Lung (tissue), 12 donors: Measurements from ENCODE around the gene APC2. TPM values are rescaled to one million over a fixed set of nuclear protein-coding genes. Genes with fewer than 3 reads are reported as not detected.
"Not testable (repeated sequence)": the region's sequence is repeated elsewhere in the genome, so short reads cannot be mapped to it uniquely, and the experiment has no call there.

Source experiments
- ATAC-seq: fragments of 200-7000 bp; cut with Tn5 transposase; one replicate; pipeline ENCODE4 v1.9.1; 2020; ENCODE audit warnings: moderate number of reproducible peaks; ENCODE audit not compliant: insufficient read depth, low FRiP score
- DNase-seq, 3 donors: peaks; one replicate each; pipeline ENCODE4 v3.0.0-alpha.2; 2013 to 2017
- H3K27ac ChIP-seq, 2 donors: one replicate each; pipeline ENCODE4 v1.5.1; 2013; ENCODE audit warnings: mild to moderate bottlenecking in 2 of 2, moderate library complexity in 2 of 2, control low read depth in 1 of 2, inconsistent platforms in 1 of 2, low read depth in 1 of 2, low read length in 1 of 2
- H3K27me3 ChIP-seq, 3 donors: one replicate each; pipeline ENCODE4 v1.5.1; 2013; ENCODE audit warnings: low read length in 2 of 3; ENCODE audit not compliant: control insufficient read depth in 3 of 3, insufficient read depth in 3 of 3
- H3K36me3 ChIP-seq, 4 donors: one replicate each; pipeline ENCODE4 v1.5.1; 2013; ENCODE audit warnings: low read length in 4 of 4, mild to moderate bottlenecking in 1 of 4, moderate library complexity in 1 of 4; ENCODE audit not compliant: control insufficient read depth in 4 of 4, insufficient read depth in 4 of 4
- H3K4me1 ChIP-seq, 5 donors: one replicate each; pipeline ENCODE4 v1.5.1; 2013; ENCODE audit warnings: low read length in 5 of 5, mild to moderate bottlenecking in 2 of 5, moderate library complexity in 1 of 5; ENCODE audit not compliant: control insufficient read depth in 5 of 5, insufficient read depth in 5 of 5
- H3K4me3 ChIP-seq: one replicate; pipeline ENCODE4 v1.5.1; 2013; ENCODE audit warnings: mild to moderate bottlenecking, control low read depth, moderate library complexity
- H3K9ac ChIP-seq, 2 donors: one replicate each; pipeline ENCODE4 v1.5.1; 2013; ENCODE audit warnings: low read length in 2 of 2, control low read depth in 1 of 2; ENCODE audit not compliant: insufficient read depth in 1 of 2
- H3K9me3 ChIP-seq, 4 donors: one replicate each; pipeline ENCODE4 v1.5.1; 2013; ENCODE audit warnings: low read length in 3 of 4, mild to moderate bottlenecking in 1 of 4, moderate library complexity in 1 of 4; ENCODE audit not compliant: control insufficient read depth in 4 of 4, insufficient read depth in 3 of 4
- CTCF ChIP-seq: IDR thresholded peaks from 2 replicates; pipeline ENCODE4 v1.5.1; 2012; ENCODE audit warnings: mild to moderate bottlenecking; ENCODE audit errors: control extremely low read depth, extremely low read depth
- WGBS, 2 donors: extraction: QIAGEN DNeasy Blood & Tissue Kit; methylation state at CpG; one replicate each; pipeline ENCODE4 v1.1.7; 2013; 5-methylcytosine and 5-hydroxymethylcytosine counted together
- polyA plus RNA-seq, 2 donors: library from polyadenylated mRNA; stranded (reverse); fragments of 200-250 nt; gene quantifications; one replicate each; pipeline ENCODE4 v1.2.1, GENCODE V29; 2013
- total RNA-seq, 2 donors: library from RNA; depleted of rRNA in 1 of 2; stranded (reverse); fragments of >200 nt in 1 of 2; gene quantifications; one replicate each; pipeline ENCODE4 v1.2.1, GENCODE V29; 2014 to 2021
- donor health status: control.
- donor health status: control.
- donor health status: Bipolar disorder and iron deficiency.
- donor health status: healthy.
- donor health status: DM: yes; HTN: yes; CAD: no.

Gene APC2
- total and polyA plus RNA-seq, 4 donors, result 0.01 to 0.37 (median 0.10) TPM

DNA sequence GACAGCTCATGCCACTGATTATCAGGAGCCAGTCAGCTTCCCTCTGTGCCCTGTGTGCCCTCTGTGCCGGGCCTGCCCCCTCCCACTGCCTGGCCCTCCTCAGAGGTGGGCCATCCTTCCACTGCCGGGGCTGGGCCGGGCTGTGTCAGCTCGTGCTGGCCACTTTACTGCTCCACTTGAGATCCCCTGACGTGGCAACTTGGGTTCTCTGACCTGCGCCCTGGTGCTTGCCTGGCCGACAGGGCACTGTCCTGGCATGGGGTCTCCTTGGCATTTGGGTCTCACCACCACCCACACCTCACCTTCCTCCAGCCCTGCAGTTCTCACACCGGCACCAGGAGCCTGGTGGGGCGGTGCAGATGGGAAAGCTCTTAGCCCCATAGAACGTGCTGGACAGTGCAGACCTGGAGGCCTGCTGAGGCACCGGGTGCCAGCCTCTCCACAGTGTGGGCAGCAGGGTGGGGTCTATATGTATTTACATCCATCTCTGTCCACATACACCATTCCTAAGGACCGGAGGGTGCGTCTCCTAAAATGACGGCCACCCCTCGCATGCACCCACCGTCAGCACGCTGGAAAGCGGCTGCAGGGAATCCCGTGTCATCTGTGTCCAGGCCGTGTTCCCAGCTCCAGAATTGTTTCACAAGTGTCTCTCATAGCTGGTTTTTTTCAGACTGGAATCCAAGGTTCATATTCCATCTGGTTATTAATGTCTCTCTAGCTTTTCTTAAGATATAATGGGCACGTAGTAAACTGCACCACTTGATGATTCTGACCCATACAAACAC, 30.8 kb upstream of the APC2 start:
- 86 to 91% methylated on average over 21 of the region's 21 CpGs for WGBS, 2 donors
- Histone ChIP-seq H3K4me3 (no peak overlapping the region), H3K9me3 (no peaks in the 10 kb centered on the region), H3K9ac (no peak overlapping the region), H3K27me3 (no peaks in the 10 kb centered on the region), H3K27ac (no peak overlapping the region), H3K4me1 (peaks cover 14 to 27% (median 18%) of the 10 kb centered on the region in 5 donors), H3K36me3 (peaks cover 6 to 58% (median 17%) of the 10 kb centered on the region in 4 donors)
- ATAC-seq (no peak), DNase-seq (no peak)
- no peak for TF ChIP-seq CTCF

DNA sequence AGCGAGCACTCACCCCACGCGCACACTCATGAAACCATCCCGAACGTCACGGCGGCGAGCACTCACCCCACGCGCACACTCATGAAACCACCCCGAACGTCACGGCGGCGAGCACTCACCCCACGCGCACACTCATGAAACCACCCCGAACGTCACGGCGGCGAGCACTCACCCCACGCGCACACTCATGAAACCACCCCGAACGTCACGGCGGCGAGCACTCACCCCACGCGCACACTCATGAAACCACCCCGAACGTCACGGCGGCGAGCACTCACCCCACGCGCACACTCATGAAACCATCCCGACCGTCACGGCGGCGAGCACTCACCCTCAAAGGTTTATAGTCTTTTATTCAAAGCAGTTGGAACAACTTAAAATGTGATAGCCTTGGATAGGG, 29.8 kb upstream of the APC2 start:
- not testable (repeated sequence) for H3K9me3 ChIP-seq, H3K9ac ChIP-seq, H3K27ac ChIP-seq, H3K27me3 ChIP-seq, H3K4me3 ChIP-seq, DNase-seq, ATAC-seq
- H3K36me3 ChIP-seq, result peaks cover 6 to 67% (median 22%) of the 10 kb centered on the region in 4 donors
- H3K4me1 ChIP-seq, result peaks cover 14 to 25% (median 18%) of the 10 kb centered on the region in 5 donors
- 95 to 96% methylated on average over 26 to 28 of the region's 43 CpGs for WGBS, 2 donors

GRCh38 chr19:1420590-1420989, 29.3 kb upstream of the APC2 start:
- H3K36me3 ChIP-seq, result peaks cover 6 to 72% (median 25%) of the 10 kb centered on the region in 4 donors
- no peaks in the 10 kb centered on the region for H3K9me3 ChIP-seq
- 94 to 97% methylated on average over 15 of the region's 15 CpGs for WGBS, 2 donors
- DNase-seq (no peak), ATAC-seq (no peak)
- no peak overlapping the region for H3K4me3 ChIP-seq
- no peaks in the 10 kb centered on the region for H3K27me3 ChIP-seq
- H3K9ac ChIP-seq, result no peak overlapping the region
- peaks cover 11 to 21% (median 16%) of the 10 kb centered on the region in 5 donors for H3K4me1 ChIP-seq
- TF ChIP-seq CTCF, result no peak
- H3K27ac ChIP-seq, result no peak overlapping the region

DNA sequence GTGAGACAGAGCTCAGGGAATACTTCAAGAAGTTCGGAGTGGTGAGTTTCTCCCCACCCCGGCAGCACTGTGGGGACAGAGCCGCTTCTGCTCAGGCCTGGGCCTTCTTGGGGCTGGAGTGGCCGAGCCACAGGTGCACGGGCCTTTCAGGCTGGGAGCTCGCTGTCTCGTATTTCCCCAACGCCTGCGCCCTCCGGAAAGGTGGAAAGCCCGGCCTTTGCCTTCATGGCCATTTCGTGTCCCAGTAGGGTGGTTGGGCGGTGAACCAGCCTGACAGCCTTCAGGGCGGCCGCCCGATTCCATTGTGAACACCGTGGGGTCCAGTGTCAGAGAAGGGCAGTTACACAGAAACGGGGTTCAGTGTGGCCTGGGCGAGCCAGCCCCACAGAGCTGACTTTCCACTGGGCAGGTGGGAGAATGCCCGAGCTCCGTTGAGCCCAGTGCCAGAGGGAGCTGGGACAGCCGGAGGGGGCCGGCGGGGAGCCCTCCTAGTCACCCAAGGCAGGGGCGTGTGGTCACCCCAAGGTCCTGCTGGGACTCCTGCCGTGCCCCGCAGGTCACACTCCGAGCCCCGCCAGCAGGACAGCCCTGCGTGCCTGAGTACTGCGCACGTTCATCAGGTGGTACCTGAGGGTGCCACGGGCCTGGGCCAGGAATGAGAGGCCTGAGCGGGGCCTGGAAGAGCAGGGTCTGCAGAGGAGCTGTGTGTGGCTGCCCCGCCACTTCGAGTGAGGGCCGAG, 28.5 kb upstream of the APC2 start:
- WGBS, 2 donors, result 95 to 96% methylated on average over 34 to 37 of the region's 37 CpGs
- no peak overlapping the region for H3K27ac ChIP-seq
- DNase-seq, result no peak
- no peaks in the 10 kb centered on the region for H3K27me3 ChIP-seq
- peaks cover 5 to 15% (median 10%) of the 10 kb centered on the region in 5 donors for H3K4me1 ChIP-seq
- H3K9me3 ChIP-seq, result no peaks in the 10 kb centered on the region
- H3K36me3 ChIP-seq, result peaks cover 6 to 79% (median 28%) of the 10 kb centered on the region in 4 donors
- H3K4me3 ChIP-seq, result no peak overlapping the region
- no peak for TF ChIP-seq CTCF
- H3K9ac ChIP-seq, result no peak overlapping the region
- ATAC-seq, result no peak
